ENCODE measurements around the gene MGA. TPM values are rescaled to one million over a fixed set of nuclear protein-coding genes. Genes with fewer than 3 reads are reported as not detected.

The MGA gene
- total RNA-seq, 1 donor from 2014 or later = 38.3 TPM

DNA sequence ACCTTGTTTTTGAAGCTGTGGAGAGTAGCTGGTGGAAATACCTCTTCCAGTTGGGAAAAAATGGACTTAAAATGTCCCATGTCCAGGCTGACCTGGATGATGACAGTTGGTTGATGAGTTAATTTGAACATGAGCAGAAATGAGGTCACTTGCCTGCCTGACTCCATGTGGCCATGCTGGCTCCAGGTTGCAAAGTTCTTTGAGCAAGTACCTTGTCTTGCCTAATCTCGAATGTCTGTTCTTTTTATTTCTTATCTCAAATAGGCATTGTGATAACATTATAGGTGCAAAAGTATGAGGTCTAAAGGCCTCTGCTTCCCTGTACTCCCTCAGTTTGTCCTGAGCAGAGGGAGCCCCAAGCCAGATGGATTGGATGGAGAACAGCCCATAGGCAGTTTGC is 123.1 kb downstream of the MGA start:
- H3K36me3 Mint-ChIP-seq (ENCODE audit: low read depth) = peaks cover 6% of the 10 kb centered on the region
- no peak overlapping the region for H3K4me3 Mint-ChIP-seq (ENCODE audit: unreplicated experiment)
- no peaks in the 10 kb centered on the region for H3K27me3 Mint-ChIP-seq (ENCODE audit: low read depth)
- H3K9me3 Mint-ChIP-seq (ENCODE audit: low read depth) = no peaks in the 10 kb centered on the region
- H3K4me1 Mint-ChIP-seq (ENCODE audit: low read depth) = peaks cover 31% of the 10 kb centered on the region
- H3K27ac Mint-ChIP-seq (ENCODE audit: unreplicated experiment) = no peak overlapping the region
- no peak for DNase-seq (ENCODE audit: low spot score)
- TF ChIP-seq, protein P1, sequence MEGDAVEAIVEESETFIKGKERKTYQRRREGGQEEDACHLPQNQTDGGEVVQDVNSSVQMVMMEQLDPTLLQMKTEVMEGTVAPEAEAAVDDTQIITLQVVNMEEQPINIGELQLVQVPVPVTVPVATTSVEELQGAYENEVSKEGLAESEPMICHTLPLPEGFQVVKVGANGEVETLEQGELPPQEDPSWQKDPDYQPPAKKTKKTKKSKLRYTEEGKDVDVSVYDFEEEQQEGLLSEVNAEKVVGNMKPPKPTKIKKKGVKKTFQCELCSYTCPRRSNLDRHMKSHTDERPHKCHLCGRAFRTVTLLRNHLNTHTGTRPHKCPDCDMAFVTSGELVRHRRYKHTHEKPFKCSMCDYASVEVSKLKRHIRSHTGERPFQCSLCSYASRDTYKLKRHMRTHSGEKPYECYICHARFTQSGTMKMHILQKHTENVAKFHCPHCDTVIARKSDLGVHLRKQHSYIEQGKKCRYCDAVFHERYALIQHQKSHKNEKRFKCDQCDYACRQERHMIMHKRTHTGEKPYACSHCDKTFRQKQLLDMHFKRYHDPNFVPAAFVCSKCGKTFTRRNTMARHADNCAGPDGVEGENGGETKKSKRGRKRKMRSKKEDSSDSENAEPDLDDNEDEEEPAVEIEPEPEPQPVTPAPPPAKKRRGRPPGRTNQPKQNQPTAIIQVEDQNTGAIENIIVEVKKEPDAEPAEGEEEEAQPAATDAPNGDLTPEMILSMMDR (IDR thresholded peaks at IDR 0.05) = no peak

DNA sequence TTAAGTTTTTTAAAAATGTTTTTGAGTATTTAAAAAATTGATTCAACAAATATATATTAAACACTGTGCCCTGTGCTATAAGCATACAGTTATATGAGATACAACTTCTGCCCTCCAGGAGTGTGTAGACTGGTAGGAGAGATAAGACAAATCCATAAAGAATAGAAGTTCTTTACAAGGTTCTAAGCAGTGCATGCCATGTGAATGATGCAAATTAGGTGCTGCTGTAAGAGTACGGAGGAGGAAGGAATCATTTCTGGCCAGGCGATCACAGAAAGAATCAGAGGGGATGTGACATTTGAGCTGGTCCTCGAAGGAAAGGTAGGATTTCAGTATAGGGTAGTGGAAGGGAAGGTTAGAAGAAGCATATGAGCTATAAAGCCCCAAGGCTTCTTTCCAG is 128.1 kb downstream of the MGA start:
- H3K4me3 Mint-ChIP-seq (ENCODE audit: unreplicated experiment) = no peak overlapping the region
- no peaks in the 10 kb centered on the region for H3K9me3 Mint-ChIP-seq (ENCODE audit: low read depth)
- DNase-seq (ENCODE audit: low spot score) = no peak
- no peaks in the 10 kb centered on the region for H3K27me3 Mint-ChIP-seq (ENCODE audit: low read depth)
- no peak overlapping the region for H3K27ac Mint-ChIP-seq (ENCODE audit: unreplicated experiment)
- peaks cover 37% of the 10 kb centered on the region for H3K4me1 Mint-ChIP-seq (ENCODE audit: low read depth)
- TF ChIP-seq, protein P1 (IDR thresholded peaks at IDR 0.05) = no peak
- H3K36me3 Mint-ChIP-seq (ENCODE audit: low read depth) = peaks cover 4% of the 10 kb centered on the region

DNA sequence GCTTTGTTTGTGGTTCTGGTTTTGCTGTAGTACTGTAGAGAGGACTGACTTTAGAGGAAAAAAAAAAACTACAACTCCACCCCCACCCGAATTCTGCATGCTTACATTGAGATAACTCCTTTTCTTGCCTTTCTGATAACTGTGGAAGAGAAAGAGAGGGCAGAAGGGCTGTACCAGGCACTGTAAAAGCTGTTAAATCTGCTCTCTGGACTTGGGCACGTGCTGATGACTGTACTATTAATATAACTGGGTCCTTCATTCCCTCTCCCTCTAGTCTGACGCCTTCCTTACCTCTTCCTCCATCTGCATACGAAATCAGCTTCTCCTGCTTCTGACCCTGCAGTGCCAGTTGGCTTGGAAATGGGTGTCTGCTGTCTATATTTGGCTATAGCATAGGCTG is 129.0 kb downstream of the MGA start:
- H3K9me3 Mint-ChIP-seq (ENCODE audit: low read depth) = no peaks in the 10 kb centered on the region
- no peak for DNase-seq (ENCODE audit: low spot score)
- H3K27ac Mint-ChIP-seq (ENCODE audit: unreplicated experiment) = no peak overlapping the region
- H3K36me3 Mint-ChIP-seq (ENCODE audit: low read depth) = no peaks in the 10 kb centered on the region
- H3K27me3 Mint-ChIP-seq (ENCODE audit: low read depth) = no peaks in the 10 kb centered on the region
- H3K4me3 Mint-ChIP-seq (ENCODE audit: unreplicated experiment) = no peak overlapping the region
- TF ChIP-seq, protein P1 (IDR thresholded peaks at IDR 0.05) = no peak
- H3K4me1 Mint-ChIP-seq (ENCODE audit: low read depth) = peaks cover 44% of the 10 kb centered on the region

DNA sequence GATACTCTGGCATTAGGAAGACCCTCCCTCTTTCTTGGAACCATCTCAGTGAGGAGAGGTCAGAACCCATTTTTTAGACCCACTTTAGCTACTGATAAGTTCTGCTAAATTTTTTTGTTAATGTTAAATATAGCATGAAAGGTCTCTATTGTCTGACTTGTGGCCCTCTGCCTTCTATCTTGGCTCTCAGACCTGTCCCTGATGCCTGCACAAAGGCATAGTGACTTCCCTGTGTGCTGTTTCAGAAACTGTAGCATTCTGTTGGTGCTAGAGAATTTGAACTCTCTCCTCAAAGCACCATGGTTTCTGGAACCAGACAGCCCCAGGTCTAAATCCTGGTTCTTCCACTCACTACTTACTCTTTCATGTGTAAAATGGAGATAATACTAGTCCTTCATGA is 129.5 kb downstream of the MGA start:
- Mint-ChIP-seq H3K4me3 (ENCODE audit: unreplicated experiment) (no peak overlapping the region), H3K9me3 (ENCODE audit: low read depth) (no peaks in the 10 kb centered on the region), H3K27me3 (ENCODE audit: low read depth) (no peaks in the 10 kb centered on the region), H3K36me3 (ENCODE audit: low read depth) (no peaks in the 10 kb centered on the region), H3K4me1 (ENCODE audit: low read depth) (peaks cover 44% of the 10 kb centered on the region), H3K27ac (ENCODE audit: unreplicated experiment) (no peak overlapping the region)
- TF ChIP-seq, protein P1 (IDR thresholded peaks at IDR 0.05) = no peak
- no peak for DNase-seq (ENCODE audit: low spot score)

DNA sequence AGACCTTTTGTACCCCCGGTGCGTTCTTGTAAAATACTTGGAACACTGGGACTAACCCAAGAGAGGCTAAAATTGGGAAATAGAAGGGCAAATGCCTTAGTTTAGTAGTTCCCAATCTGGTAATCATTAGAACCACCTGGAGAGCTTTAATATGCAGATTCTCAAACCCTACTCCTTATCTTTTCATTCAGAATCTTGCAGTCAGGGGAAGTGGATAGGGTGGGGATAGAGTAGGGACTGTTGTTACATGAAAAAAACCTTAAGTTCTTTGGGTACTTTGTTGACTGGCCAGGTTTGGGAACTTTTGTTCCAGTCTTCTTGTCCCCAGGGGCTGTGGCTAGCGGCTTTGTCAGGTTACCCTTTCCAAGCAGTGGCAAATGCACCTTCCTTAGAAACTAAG is 130.0 kb downstream of the MGA start:
- Mint-ChIP-seq H3K9me3 (ENCODE audit: low read depth) (no peaks in the 10 kb centered on the region), H3K4me3 (ENCODE audit: unreplicated experiment) (no peak overlapping the region), H3K27me3 (ENCODE audit: low read depth) (no peaks in the 10 kb centered on the region), H3K36me3 (ENCODE audit: low read depth) (no peaks in the 10 kb centered on the region), H3K27ac (ENCODE audit: unreplicated experiment) (peak overlapping the region; percentile 84), H3K4me1 (ENCODE audit: low read depth) (peaks cover 46% of the 10 kb centered on the region)
- no peak for DNase-seq (ENCODE audit: low spot score)
- TF ChIP-seq, protein P1 (IDR thresholded peaks at IDR 0.05) = no peak

Measured in chondrocyte (in vitro differentiated cells).